ENCODE measurements around the gene HNRNPF.
"Not testable (repeated sequence)": the region's sequence is repeated elsewhere in the genome, so short reads cannot be mapped to it uniquely, and the experiment has no call there.

HNRNPF gene, protein sequence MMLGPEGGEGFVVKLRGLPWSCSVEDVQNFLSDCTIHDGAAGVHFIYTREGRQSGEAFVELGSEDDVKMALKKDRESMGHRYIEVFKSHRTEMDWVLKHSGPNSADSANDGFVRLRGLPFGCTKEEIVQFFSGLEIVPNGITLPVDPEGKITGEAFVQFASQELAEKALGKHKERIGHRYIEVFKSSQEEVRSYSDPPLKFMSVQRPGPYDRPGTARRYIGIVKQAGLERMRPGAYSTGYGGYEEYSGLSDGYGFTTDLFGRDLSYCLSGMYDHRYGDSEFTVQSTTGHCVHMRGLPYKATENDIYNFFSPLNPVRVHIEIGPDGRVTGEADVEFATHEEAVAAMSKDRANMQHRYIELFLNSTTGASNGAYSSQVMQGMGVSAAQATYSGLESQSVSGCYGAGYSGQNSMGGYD

GRCh38 chr10:43408710-43409384 is at the start of gene HNRNPF:
HNRNPF (minus strand) TSS chr10:43409186; CDS start chr10:43387884, 21,302 bp downstream.
- peak within 1 kb of the TSS; percentile 96 for H3K27ac ChIP-seq (ENCODE audit: low read depth, low read length)
- H3K9me3 ChIP-seq (ENCODE audit: control insufficient read depth, insufficient read depth, low read depth, low read length): no peaks in the 10 kb centered on the region
- peak within 1 kb of the TSS; percentile 91 for H3K4me3 ChIP-seq (ENCODE audit: low read depth, low read length)
- H3K36me3 ChIP-seq (ENCODE audit: control insufficient read depth, insufficient read depth, low read length): no peaks in the 10 kb centered on the region
- H3K4me1 ChIP-seq (ENCODE audit: control insufficient read depth, insufficient read depth, low read length): peaks cover 18% of the 10 kb centered on the region
- no peaks in the 10 kb centered on the region for H3K27me3 ChIP-seq (ENCODE audit: control insufficient read depth, insufficient read depth, low read length)
- H3K9ac ChIP-seq (ENCODE audit: low read length): peak within 1 kb of the TSS; percentile 98

GRCh38 chr10:43458227-43458626 is 49.2 kb upstream of the HNRNPF start:
- no peaks in the 10 kb centered on the region for H3K27me3 ChIP-seq (ENCODE audit: control insufficient read depth, insufficient read depth, low read length)
- peak overlapping the region; percentile 21 for H3K9ac ChIP-seq (ENCODE audit: low read length)
- no peaks in the 10 kb centered on the region for H3K9me3 ChIP-seq (ENCODE audit: control insufficient read depth, insufficient read depth, low read depth, low read length)
- H3K27ac ChIP-seq (ENCODE audit: low read depth, low read length): peak overlapping the region; percentile 72; the same call in 1 of the 2 replicates
- peaks cover 21% of the 10 kb centered on the region for H3K4me1 ChIP-seq (ENCODE audit: control insufficient read depth, insufficient read depth, low read length)
- no peaks in the 10 kb centered on the region for H3K36me3 ChIP-seq (ENCODE audit: control insufficient read depth, insufficient read depth, low read length)
- 0 out of 2 replicates have a peak overlapping the region, but pooled peaks have one; percentile 2 for H3K4me3 ChIP-seq (ENCODE audit: low read depth, low read length)

- not testable (repeated sequence) for H3K4me3 ChIP-seq (ENCODE audit: low read depth, low read length); H3K27ac ChIP-seq (ENCODE audit: low read depth, low read length); H3K9ac ChIP-seq (ENCODE audit: low read length)
These were observed 47.6 kb upstream of the HNRNPF start for GRCh38 chr10:43456561-43456960.

GRCh38 chr10:43454025-43454424 is 45.0 kb upstream of the HNRNPF start:
- H3K27ac ChIP-seq (ENCODE audit: low read depth, low read length); H3K27me3 ChIP-seq (ENCODE audit: control insufficient read depth, insufficient read depth, low read length); H3K9me3 ChIP-seq (ENCODE audit: control insufficient read depth, insufficient read depth, low read depth, low read length); H3K36me3 ChIP-seq (ENCODE audit: control insufficient read depth, insufficient read depth, low read length); H3K9ac ChIP-seq (ENCODE audit: low read length); H3K4me3 ChIP-seq (ENCODE audit: low read depth, low read length): not testable (repeated sequence)
- peaks cover 20% of the 10 kb centered on the region for H3K4me1 ChIP-seq (ENCODE audit: control insufficient read depth, insufficient read depth, low read length)

More at GRCh38 chr10:43456561-43456960, 47.6 kb upstream of the HNRNPF start:
- not testable (repeated sequence) for H3K27me3 ChIP-seq (ENCODE audit: control insufficient read depth, insufficient read depth, low read length); H3K36me3 ChIP-seq (ENCODE audit: control insufficient read depth, insufficient read depth, low read length); H3K9me3 ChIP-seq (ENCODE audit: control insufficient read depth, insufficient read depth, low read depth, low read length)
- peaks cover 21% of the 10 kb centered on the region for H3K4me1 ChIP-seq (ENCODE audit: control insufficient read depth, insufficient read depth, low read length)

DNA sequence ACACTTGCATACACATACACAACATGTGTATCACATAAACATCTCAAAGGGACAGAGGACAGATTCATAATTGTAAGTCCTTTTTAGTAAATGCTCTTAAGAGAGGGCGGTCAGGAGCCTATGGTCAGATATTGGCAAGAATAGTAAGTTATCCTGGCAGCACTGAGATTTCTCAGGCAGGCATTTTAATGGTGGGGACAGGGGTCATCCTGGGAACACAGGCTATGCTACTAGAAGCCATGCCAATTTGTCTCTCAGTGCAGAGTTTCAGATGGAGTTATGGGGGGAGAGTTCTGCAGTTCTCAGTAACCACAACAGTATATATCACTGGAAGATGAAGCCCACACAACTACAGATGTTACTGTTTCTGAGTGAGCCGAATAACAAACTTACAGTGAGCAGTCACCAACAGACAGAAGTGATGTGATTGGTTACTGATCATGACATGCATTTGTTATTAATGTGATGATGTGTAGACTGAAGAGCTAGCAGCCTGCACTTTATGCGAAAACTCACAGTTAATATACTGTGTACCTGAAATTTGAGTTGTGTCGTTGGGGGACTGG is 44.4 kb upstream of the HNRNPF start:
- no peaks in the 10 kb centered on the region for H3K27me3 ChIP-seq (ENCODE audit: control insufficient read depth, insufficient read depth, low read length)
- no peaks in the 10 kb centered on the region for H3K9me3 ChIP-seq (ENCODE audit: control insufficient read depth, insufficient read depth, low read depth, low read length)
- H3K27ac ChIP-seq (ENCODE audit: low read depth, low read length): no peak overlapping the region
- no peak overlapping the region for H3K4me3 ChIP-seq (ENCODE audit: low read depth, low read length)
- H3K4me1 ChIP-seq (ENCODE audit: control insufficient read depth, insufficient read depth, low read length): peaks cover 13% of the 10 kb centered on the region
- H3K9ac ChIP-seq (ENCODE audit: low read length): no peak overlapping the region
- no peaks in the 10 kb centered on the region for H3K36me3 ChIP-seq (ENCODE audit: control insufficient read depth, insufficient read depth, low read length)

DNA sequence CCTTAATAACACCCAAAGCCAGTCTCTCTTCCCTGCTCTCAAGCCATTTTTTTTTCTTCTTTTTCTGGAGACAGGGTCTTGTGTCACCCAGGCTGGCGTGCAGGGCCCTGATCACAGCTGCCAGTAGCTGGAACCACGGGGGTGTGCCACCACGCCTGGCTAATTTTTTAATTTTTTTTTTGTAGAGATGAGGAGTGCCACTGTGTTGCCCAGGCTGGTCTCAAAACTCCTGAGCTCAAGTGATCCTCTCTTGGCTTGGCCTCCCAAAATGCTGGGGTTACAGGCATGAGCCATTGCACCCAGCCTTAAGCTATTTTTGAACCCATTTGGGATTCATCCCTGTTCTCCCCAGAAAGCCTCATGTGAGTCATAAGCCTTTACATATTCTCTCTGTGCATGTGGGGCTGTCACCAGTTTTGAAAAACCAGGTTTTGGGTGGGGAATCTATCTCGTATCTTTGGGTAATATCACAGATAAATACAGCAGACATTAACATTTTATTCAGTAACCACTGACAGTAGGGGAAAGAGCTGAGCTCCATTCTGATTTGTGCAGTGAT is 43.4 kb upstream of the HNRNPF start:
- Histone ChIP-seq H3K4me3 (ENCODE audit: low read depth, low read length) (no peak overlapping the region), H3K27ac (ENCODE audit: low read depth, low read length) (no peak overlapping the region), H3K4me1 (ENCODE audit: control insufficient read depth, insufficient read depth, low read length) (peaks cover 9% of the 10 kb centered on the region), H3K9me3 (ENCODE audit: control insufficient read depth, insufficient read depth, low read depth, low read length) (peaks cover 3% of the 10 kb centered on the region), H3K9ac (ENCODE audit: low read length) (no peak overlapping the region), H3K36me3 (ENCODE audit: control insufficient read depth, insufficient read depth, low read length) (no peaks in the 10 kb centered on the region), H3K27me3 (ENCODE audit: control insufficient read depth, insufficient read depth, low read length) (no peaks in the 10 kb centered on the region)

- no peak overlapping the region for H3K9ac ChIP-seq (ENCODE audit: low read length)
- no peaks in the 10 kb centered on the region for H3K36me3 ChIP-seq (ENCODE audit: control insufficient read depth, insufficient read depth, low read length)
- H3K27ac ChIP-seq (ENCODE audit: low read depth, low read length): no peak overlapping the region
- H3K4me3 ChIP-seq (ENCODE audit: low read depth, low read length): no peak overlapping the region
- H3K4me1 ChIP-seq (ENCODE audit: control insufficient read depth, insufficient read depth, low read length): no peaks in the 10 kb centered on the region
- no peaks in the 10 kb centered on the region for H3K27me3 ChIP-seq (ENCODE audit: control insufficient read depth, insufficient read depth, low read length)
- H3K9me3 ChIP-seq (ENCODE audit: control insufficient read depth, insufficient read depth, low read depth, low read length): peaks cover 22% of the 10 kb centered on the region
These were observed 39.8 kb upstream of the HNRNPF start for GRCh38 chr10:43448742-43449141.

DNA sequence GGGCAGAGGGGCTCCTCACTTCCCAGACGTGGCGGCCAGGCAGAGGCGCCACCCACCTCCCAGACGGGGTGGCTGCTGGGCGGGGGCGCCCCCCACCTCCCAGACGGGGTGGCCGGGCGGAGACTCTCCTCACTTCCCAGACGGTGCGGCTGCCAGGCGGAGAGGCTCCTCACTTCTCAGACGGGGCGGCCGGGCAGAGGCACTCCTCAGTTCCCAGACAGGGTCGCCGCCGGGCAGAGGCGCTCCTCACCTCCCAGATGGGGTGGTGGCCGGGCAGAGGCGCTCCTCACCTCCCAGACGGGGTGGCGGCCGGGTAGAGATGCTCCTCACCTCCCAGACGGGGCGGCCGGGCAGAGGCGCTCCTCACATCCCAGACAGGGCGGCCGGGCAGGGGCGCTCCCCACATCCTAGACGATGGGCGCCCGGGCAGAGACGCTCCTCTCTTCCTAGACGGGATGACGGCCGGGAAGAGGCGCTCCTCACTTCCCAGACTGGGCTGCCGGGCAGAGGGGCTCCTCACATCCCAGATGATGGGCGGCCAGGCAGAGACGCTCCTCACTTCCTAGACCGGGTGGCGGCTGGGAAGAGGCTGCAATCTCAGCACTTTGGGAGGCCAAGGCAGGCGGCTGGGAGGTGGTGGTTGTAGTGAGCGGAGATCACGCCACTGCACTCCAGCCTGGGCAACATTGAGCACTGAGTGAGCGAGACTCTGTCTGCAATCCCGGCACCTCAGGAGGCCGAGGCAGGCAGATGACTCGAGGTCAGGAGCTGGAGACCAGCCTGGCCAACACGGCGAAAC is 37.4 kb upstream of the HNRNPF start:
- H3K4me3 ChIP-seq (ENCODE audit: low read depth, low read length); H3K4me1 ChIP-seq (ENCODE audit: control insufficient read depth, insufficient read depth, low read length); H3K27me3 ChIP-seq (ENCODE audit: control insufficient read depth, insufficient read depth, low read length); H3K27ac ChIP-seq (ENCODE audit: low read depth, low read length); H3K9ac ChIP-seq (ENCODE audit: low read length); H3K36me3 ChIP-seq (ENCODE audit: control insufficient read depth, insufficient read depth, low read length): not testable (repeated sequence)
- peaks cover 22% of the 10 kb centered on the region for H3K9me3 ChIP-seq (ENCODE audit: control insufficient read depth, insufficient read depth, low read depth, low read length)

GRCh38 chr10:43444897-43445466 is 36.0 kb upstream of the HNRNPF start:
- H3K27ac ChIP-seq (ENCODE audit: low read depth, low read length): no peak overlapping the region

GRCh38 chr10:43444323-43444722 is 35.3 kb upstream of the HNRNPF start:
- no peak overlapping the region for H3K4me3 ChIP-seq (ENCODE audit: low read depth, low read length)
- H3K27me3 ChIP-seq (ENCODE audit: control insufficient read depth, insufficient read depth, low read length): no peaks in the 10 kb centered on the region
- no peak overlapping the region for H3K9ac ChIP-seq (ENCODE audit: low read length)
- no peaks in the 10 kb centered on the region for H3K4me1 ChIP-seq (ENCODE audit: control insufficient read depth, insufficient read depth, low read length)
- peaks cover 22% of the 10 kb centered on the region for H3K9me3 ChIP-seq (ENCODE audit: control insufficient read depth, insufficient read depth, low read depth, low read length)
- H3K36me3 ChIP-seq (ENCODE audit: control insufficient read depth, insufficient read depth, low read length): no peaks in the 10 kb centered on the region
- no peak overlapping the region for H3K27ac ChIP-seq (ENCODE audit: low read depth, low read length)

More at GRCh38 chr10:43444897-43445466, 36.0 kb upstream of the HNRNPF start:
- Histone ChIP-seq H3K4me1 (ENCODE audit: control insufficient read depth, insufficient read depth, low read length) (no peaks in the 10 kb centered on the region), H3K27me3 (ENCODE audit: control insufficient read depth, insufficient read depth, low read length) (no peaks in the 10 kb centered on the region), H3K4me3 (ENCODE audit: low read depth, low read length) (no peak overlapping the region), H3K9ac (ENCODE audit: low read length) (no peak overlapping the region), H3K36me3 (ENCODE audit: control insufficient read depth, insufficient read depth, low read length) (no peaks in the 10 kb centered on the region), H3K9me3 (ENCODE audit: control insufficient read depth, insufficient read depth, low read depth, low read length) (peaks cover 22% of the 10 kb centered on the region)
